NCI-H1436 treated with DMSO at 0.1 percent for 48 hours (cell line): ENCODE data around the gene NOA1.
A peak's percentile ranks its signal among the peaks of the same experiment; 100 is the strongest.

Experiments used
- DNase-seq: peaks from one replicate; lab custom pipeline; 2025; lab: John Stamatoyannopoulos, UW

The NOA1 gene

DNA sequence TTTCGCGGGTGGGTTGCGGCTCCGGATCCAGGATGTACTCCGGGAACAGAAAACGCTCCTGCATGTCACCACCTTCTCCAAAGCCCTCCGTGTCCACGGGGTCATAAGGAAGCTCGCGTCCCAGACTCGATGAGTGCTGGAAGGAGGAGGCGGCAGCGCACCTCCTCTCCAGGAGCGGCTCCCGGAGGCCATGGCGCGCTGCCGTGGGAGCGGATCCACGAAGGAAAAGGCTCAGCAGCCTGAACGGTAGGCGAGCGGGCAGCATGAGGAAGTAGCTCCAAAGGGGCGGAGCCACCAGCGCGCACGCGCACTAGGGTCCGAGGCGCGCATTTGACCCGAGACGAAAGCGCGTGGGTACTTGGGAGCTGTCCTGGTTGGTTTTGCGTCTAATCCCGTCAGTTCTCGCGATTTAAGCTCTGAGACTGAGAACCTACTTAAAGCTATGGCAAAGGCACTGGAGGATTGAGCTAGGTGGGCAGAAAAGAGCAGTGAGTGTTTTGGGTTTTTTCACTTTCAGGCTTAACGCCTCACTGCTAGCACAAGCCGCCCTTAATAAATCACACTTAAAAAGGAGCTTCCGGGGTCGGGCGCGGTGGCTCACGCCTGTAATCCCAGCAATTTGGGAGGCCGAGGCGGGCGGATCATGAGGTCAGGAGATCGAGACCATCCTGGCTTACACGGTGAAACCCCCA is at the start of gene NOA1:
NOA1 (minus strand) TSS at position 286 of the 692 bp plus-strand sequence; CDS start at position 265, 21 bp downstream.
- peak; percentile 91 for DNase-seq

DNA sequence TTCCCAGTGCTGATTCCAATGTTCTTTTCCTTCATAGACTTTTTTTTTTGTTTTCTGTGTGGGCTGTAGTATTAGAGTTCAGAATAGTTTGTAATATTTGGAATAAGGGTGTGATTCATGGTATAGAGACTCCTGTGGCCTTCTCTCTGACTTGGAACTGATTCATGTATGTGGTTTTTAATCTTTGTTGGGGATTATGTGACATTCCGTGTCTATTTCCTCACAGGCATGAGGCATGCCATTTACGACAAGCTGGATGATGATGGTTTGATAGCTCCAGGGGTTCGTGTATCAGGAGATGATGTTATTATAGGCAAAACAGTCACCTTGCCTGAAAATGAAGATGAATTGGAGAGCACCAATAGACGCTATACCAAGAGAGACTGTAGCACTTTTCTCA is 45.7 kb upstream of the NOA1 start:
- DNase-seq, result no peak

DNA sequence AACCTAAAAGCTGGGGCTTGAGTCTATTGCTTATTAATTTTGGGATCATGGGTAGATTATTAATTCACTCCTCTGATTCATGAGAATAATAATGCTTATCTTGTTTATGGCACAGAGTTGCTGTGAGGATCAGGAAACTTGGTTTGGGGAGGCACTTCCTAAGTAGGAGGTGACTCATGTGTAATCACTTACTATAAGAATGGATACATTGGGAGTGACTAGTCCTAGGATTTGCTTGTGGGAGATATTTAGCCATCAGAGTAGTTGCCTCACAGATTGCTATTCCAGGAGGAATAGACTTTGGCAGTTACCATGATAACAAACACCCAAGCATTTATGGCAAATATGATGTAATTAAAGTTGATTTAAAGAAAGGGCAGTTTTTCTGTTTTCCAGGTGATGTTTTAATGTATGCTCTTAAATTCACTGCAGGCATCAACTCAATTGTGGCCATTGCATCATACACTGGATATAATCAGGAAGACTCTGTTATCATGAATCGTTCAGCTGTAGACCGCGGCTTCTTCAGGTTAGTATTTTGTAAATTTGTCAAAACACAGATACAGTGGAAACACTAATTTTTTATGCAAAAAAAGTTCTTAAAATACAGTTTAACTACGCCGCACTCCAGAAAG is 43.2 kb upstream of the NOA1 start:
- DNase-seq, result no peak

DNA sequence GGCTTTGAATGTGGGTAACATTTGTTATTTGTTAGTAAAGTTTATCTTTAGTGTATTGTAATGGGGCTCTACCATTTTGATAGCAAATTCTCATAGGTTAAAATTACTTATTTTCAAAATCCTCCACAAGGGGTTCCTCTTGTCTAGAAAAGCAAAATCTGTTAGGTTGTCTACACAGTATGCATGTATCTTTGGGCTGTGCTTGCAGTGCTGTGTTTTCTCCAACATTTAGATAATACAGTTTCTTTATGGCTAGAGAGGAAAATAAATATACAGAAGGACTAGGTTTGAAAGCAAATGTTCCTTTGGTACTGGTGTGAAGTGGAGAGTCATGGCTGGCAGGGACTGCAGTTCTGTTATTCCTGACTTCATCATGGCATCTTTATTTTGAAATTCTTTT is 41.6 kb upstream of the NOA1 start:
- no peak for DNase-seq

DNA sequence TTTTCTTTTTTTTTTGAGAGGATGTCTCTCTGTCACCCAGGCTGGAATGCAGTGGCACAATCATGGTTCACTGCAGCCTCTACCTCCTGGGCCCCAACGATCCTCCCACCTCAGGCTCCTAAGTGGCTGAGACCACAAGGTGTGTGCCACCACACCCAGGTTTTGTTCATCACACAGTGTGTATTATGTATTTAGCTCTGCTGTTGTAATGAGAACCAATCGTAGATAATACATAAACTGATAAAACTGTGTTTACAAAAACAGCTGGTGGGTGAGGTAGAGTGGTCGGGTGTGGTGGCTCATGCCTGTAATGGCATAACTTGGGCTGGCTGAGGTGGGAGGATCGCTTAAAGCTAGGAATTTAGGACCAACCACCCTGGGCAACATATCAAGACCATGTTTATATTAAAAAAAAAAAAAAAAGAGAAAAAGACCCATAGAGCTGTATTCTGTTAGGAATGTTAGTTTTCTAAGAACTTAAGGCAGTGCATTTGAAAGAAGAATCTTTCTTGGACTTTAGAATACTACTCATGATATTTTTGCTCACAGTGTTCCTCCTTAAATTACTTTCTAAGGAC is 36.2 kb upstream of the NOA1 start:
- DNase-seq, result no peak

DNA sequence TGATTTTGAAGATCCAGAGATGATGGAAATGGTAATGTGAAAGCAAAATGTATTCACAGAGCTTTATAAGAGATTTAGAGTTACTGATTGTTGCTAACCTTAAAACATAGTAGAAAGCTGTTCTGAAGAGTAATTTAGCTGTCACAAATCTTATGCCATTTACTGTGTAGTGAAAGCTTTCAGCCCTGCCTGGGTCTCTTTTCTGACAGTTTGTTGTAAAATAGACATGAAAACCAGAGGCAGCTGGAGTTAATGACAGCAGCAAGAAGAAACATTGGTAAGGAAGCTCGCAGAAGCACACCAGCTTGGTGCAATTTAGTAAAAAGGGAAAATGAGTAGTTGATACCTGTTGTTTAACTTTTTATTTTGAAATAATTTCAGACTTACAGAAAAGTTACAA is 22.3 kb upstream of the NOA1 start:
- no peak for DNase-seq

DNA sequence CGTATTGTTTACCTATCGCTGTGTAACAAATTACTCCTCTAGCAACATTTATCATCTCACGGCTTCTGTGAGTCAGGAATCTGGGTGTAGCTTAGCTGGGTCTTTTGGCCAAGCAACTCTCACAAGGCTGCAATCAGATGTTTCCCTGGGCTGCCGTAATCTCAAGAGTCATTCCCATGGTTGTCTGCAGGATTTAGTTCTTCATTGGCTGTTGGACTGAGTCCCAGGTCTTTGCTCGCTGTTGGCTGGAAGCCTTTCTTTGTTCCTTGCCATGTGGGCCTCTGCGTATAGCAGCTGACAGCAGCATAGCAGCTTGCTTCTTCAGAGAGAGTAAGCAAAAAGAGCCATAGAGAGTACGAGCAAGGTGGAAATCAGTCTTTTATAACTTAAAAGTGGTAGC is 18.1 kb upstream of the NOA1 start:
- DNase-seq, result no peak

DNA sequence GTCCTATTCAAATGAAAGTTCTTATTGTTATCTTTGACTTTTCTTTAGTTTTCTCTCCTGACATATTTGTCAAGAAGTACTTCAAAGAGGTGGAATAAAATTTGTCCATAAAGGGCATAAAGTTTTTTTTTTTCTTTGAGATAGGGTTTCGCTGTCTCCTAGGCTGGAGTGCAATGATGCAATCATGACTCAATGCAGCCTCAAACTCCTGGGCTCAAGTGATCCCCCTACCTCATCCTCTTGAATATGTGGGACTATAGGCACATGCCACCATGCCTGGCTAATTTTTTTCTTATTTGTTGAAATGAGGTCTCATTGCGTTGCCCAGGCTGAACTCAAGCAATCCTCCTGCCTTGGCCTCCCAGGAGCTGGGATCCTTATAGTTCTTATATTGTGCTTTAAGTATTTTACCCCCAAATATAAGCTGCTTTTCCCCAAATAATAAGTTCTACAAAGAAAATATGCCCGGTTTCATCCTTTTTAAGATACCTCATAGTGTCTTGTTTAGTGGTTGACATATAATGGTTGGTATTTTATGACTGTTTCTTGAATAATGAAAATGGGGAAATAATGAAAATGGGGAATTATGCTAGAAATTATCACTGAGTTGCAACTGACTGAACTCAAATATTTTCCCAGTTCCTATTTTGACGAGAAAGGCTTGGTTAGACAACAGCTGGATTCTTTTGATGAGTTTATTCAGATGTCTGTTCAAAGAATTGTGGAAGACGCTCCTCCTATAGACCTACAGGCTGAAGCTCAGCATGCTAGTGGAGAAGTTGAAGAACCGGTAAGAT is 12.9 kb upstream of the NOA1 start:
- DNase-seq, result no peak

DNA sequence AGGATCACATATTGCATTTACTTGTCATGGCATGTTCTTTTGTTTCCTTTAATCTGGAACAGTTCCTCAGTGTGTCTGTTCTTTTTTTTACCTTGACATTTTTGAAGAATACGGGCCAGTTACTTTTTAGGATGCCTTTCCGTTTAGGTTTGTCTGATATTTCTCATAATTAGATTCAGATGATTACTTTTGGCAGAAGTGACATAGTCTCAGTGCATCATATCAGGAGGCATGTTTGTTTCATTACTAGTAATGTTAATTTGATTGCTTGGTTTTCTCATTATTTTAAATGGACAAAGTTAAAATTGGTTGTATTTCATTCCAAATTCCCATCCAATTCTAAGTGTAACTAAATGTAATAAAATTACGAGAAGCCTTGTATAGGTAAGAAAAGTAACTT is 9.5 kb upstream of the NOA1 start:
- DNase-seq, result no peak

DNA sequence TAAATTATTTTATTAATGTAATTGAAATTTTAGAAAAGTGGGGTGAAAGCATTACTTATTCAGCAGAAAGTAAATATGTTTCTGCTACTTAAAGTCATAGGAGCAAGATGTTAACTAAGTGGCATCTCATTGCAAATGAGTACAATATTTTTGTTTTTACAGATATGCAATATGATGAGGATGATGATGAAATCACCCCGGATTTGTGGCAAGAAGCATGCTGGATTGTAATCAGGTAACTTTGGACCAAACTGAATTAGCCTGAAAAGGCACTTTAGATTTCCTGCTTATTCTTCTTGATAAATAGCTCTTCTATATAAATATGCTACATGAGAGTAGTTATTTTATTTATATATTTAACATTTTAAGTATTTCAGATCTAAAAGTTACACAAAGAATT is 8.8 kb upstream of the NOA1 start:
- no peak for DNase-seq

DNA sequence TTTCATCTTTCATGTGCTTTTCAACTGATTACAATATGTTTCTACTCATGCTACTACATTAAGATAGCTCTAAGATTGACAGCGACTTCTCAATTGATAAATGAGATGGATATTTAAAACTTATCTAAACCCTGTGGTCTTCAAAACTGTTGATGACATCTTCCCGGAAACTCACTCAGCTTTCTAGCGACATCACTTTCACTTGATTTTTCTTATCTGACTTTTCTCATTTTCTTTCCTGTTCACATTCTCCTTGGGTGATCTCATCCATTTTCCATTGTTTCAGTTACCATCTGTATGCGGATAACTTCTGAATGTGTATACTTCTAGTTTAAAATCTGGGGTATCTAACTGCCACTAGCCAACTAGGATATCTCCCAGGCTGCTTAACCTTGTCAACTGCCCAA is 4.4 kb upstream of the NOA1 start:
- DNase-seq, result no peak

DNA sequence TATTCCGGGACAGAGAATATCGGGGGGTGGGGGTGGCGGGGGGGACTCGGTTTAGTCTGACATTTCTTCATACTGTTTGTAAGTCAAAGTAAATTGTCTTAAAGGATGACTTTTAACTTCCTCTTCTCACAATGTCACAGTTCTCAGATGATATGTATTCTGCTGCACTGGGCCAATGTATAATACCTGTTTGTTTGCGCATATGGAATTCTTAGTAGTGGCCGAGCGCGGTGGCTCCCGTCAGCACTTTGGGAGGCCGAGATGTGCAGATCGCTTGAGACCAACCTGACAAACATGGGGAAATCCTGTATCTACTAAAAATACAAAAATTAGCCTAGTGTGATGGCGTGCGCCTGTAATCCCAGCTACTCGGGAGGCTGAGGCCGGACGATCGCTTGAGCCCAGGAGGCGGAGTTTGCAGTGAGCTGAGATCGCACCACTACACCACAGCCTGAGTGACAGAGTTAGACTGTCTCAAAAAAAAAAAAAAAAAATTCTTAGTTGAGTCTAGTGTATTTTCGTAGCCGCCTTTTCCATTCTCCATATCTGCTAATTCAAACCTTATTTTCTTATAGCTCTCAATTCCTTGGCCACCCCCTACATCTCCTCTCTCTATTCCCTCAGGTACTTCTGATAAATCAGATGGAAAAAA is 2.1 kb upstream of the NOA1 start:
- no peak for DNase-seq

DNA sequence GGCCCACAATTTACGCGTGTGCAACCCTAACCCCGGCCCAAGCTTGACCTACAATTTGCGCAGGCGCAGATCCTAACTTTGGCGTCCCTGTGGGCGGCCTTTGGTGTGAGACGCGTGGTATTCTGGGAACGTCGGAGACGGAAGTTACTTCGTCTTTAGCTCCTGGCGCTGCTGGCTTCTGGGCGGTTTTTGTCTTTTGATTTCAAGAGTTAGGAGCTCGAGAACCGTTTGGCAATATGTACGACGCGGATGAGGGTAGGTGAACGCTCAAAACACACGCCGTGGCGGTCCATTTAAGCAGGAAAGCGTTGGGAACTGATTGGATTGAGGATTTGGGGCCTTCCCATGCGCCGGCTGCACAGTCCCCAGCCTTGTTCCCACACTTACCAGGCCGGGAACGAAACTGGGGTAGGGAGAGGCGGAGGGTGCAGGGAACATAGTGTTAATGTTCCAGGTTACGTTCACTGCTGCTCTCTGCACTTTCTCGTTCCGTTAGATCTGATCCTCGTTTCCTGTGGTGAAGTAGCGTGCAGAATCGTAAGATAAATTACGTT is 1.4 kb upstream of the NOA1 start, which contains the start of gene POLR2B:
POLR2B (plus strand) TSS at position 147 of the 554 bp plus-strand sequence; CDS start at position 237, 90 bp downstream.
- DNase-seq, result peak; percentile 66

DNA sequence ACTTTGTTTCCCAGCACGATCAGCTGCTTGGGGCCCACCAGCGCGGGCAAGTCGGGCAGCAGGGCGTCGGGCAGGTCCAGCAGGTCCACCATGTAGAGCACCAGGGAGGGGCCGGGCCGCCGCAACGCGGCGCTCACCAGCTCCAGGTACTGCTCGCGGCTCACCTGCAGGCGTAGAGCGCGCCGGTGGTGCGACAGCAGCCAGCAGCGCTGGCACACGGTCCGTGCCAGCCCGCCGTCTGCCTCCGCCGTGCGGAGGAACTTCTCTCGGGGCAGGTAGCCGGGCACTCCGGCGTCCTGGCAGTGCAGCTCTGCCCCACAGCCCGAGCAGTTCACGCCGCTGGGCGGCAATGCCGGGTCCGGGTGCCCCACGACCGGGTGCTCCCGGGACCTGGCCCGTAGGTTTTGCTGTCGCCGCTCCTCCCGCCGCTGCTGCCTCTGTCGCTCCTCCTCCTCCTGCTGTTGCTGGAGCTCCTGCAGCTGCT is 527 bp downstream of the NOA1 start:
- DNase-seq, result no peak

DNA sequence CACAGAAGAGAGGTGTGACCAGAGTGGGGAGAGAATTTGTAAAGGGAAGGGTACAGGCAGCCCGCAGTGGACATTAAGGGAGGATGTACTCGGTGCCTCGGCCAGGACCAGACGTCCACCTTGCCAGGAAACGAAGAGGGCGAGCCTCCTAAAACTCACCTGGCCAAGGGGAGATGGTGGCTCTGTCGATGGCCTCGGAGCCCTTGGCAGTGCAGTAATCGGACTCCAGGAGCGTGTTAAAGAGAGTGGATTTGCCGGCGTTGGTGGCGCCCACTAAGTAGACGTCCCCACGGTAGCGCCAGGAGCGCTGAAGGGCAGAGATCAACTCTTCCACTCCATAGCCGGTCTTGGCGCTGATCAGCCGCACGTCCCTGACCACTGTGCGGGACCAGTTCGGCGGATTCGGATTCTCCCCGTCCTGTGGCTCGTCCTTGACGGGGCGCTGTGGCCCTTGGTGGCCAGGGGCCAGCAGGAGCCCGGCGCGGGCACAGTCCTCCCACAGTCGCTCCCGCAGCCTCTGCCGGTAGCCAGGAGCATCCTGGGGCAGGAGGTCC is 1.0 kb downstream of the NOA1 start:
- DNase-seq, result no peak

DNA sequence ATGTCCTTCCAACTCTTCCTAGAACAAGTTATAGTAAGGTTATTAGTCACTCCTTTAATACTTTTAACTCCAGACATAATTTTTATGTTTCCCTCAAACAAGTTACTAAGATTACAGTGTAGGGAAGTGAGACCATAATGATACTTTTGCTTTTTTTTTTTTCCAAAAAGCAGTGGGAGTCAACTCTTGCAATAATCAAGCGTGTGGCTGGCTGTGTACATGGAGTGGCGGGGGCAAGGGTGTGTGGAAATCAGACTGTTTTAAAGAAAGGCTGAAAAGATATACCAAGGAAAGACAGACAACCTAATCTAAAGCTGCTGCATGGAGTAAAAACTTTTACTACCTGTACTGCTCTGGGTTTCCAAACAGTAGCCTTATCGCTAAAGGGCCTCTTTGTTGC is 4.1 kb downstream of the NOA1 start:
- DNase-seq, result no peak

DNA sequence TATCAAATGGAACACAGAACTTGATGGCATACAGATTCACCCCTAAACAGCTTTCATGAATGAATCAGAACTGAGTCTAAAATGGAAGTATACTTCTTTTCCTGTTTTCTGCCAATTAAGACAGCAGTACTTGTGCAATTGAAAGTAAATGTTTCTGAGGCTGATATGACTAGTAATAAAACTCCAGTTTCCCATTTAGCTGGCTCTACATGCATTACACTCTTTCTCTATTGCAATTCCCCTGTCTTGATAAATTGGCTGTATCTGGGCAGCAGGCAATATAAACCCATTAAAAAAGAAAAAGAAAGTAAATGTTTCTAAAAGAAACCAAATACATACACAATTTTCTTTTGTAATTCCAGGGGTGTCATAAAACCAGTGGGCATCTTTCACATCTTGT is 4.6 kb downstream of the NOA1 start:
- no peak for DNase-seq

DNA sequence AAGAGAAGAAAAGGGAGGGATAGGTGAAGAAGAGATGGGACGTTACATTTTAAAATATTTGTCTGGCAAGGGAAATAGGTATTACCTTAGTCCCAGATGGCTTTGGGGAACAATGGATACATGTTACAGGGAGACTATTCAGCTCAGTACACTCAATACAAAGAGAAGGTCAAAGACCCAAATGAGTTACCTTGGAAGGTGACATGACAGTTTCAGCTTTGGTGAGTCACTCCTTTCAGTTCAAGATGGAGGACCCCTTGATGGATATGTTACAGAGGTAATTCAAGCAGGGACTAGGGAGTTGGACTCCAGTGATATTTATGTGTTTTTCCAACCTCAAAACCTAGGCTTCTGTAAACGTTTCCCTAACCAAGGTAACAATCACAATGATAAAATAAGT is 5.0 kb downstream of the NOA1 start:
- no peak for DNase-seq

DNA sequence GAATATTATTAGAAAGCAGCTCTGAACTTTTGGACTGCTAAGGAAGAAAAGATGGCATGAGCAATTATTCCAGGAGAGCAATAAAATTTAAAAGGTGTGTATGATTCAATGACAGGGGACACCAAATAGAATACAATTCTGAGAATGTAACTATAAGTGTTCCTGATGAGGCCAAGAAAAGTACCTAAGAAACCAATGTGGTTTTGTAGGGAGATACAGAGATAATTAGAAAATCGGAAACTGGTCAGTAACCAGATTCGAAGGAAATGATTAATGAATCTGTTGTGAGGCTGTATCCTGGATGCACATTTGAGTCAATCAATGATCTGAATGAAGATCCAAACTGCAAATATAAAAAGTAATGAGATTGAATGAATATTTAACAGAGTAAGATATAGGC is 6.0 kb downstream of the NOA1 start:
- no peak for DNase-seq

DNA sequence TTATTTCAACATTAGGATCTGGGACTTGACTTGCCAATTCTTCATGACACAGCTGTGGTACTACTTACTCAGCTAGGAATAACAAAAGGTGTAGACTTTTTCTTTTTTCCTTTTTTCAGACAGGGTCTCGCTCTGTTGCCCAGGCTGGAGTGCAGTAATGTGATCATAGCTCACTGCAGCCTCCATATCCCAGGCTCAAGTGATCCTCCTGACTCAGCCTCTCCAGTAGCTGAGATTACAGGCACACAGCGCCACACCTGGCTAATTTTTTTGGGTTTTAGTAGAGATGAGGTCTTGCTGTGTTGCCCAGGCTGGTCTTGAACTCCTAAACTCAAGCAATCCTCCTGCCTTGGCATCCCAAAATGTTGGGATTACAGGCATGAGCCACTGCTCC is 16.3 kb downstream of the NOA1 start:
- DNase-seq, result no peak

DNA sequence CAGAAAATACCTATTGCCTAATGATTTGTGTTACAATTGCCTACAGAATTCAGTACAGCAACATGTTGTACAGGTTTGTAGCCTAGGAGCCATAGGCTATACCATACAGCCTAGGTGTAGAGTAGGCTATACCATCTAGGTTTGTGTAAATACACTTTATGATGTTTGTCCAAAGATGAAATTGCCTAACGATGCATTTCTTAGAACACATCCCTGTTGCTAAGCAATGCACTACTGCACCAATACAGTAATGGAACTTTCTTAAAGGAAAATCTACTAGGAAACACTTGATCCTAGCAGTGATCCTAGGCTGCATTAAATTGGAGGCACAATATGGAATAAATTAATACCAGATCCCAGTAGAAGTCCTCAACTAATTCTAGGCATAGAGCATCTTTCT is 18.3 kb downstream of the NOA1 start:
- DNase-seq, result no peak
